Choroid plexus epithelial cell (primary cell): ENCODE results near the gene DTD1.

ENCODE experiments used
- DNase-seq: peaks from one replicate; pipeline ENCODE4 v3.0.0-alpha.2; 2010; ENCODE audit warnings: low read depth
- H3K4me3 ChIP-seq: 2 replicates; pipeline ENCODE4 v1.5.1; 2011; ENCODE audit warnings: low read depth, mild to moderate bottlenecking, control low read depth, low read length, moderate library complexity
- CTCF ChIP-seq: conservative IDR thresholded peaks from 2 replicates; pipeline ENCODE4 v1.5.1; 2011; ENCODE audit warnings: low read depth, mild to moderate bottlenecking, control low read depth, inconsistent platforms, low read length, moderate library complexity

Gene DTD1

GRCh38 chr20:18653736-18654447, 66.0 kb downstream of the DTD1 start:
- TF ChIP-seq CTCF: no peak
- no peak overlapping the region for H3K4me3 ChIP-seq
- DNase-seq: no peak

- no peak for TF ChIP-seq CTCF
Measured at GRCh38 chr20:18654448-18654773, 66.6 kb downstream of the DTD1 start.

GRCh38 chr20:18657575-18657974, 69.7 kb downstream of the DTD1 start:
- peak; percentile 69 for DNase-seq
- TF ChIP-seq CTCF: no peak
- no peak overlapping the region for H3K4me3 ChIP-seq

More at GRCh38 chr20:18654448-18654773, 66.6 kb downstream of the DTD1 start:
- DNase-seq: no peak
- no peak overlapping the region for H3K4me3 ChIP-seq

- H3K4me3 ChIP-seq: no peak overlapping the region
- DNase-seq: no peak
- TF ChIP-seq CTCF: no peak
Measured at GRCh38 chr20:18662279-18663040, 74.6 kb downstream of the DTD1 start.

GRCh38 chr20:18663932-18664331, 76.1 kb downstream of the DTD1 start:
- no peak for TF ChIP-seq CTCF
- H3K4me3 ChIP-seq: no peak overlapping the region
- peak; percentile 48 for DNase-seq

- no peak for DNase-seq
- no peak overlapping the region for H3K4me3 ChIP-seq
- no peak for TF ChIP-seq CTCF
Measured at GRCh38 chr20:18665135-18665534, 77.3 kb downstream of the DTD1 start.
